Measurements from ENCODE around the gene CTDNEP1.

Gene CTDNEP1

DNA sequence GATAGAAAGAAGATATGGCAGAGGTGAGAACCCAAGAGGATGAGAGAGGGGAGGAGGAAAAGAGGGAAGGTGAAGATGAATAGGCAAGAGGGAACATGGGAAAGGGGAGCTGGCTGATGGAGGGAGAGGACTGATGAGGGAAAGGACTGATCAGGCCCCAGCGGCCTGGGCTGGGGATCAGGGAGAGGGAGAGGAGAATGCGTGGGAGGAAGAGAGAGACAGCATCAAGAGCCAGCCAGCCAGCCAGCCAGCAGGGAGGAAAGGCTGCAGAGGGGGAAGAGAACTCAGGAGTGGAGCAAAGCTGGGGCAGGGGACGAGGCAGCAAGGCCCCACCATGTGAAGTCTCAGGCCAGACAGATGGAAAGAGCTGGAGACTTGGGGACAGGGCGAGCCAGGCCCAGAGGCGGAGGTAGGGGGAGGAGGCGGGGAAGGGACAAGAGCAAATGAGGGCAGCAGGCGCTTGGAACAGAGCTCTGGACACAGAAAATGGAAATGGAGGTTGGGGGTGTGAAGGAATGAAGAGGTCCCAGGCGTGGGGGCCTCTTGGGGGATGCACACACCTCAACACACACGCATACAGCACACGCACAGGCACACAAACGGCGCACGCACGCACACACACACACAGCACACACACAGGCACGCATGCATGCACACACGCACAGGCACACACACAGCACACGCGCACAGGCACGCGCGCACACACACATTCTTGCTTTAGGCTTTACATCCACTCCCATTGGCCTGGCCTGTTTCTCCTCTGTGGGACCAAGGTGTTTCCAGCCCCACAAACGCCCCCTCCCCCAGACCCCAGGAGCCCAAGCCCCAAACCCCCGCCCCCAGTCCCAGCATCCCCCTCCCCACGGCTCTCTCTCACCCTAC, 44.2 kb downstream of the CTDNEP1 start:
- no peak for DNase-seq (ENCODE audit: extremely low spot score)
- POLR2A ChIA-PET = no interaction called here
- TF ChIP-seq, protein P1, sequence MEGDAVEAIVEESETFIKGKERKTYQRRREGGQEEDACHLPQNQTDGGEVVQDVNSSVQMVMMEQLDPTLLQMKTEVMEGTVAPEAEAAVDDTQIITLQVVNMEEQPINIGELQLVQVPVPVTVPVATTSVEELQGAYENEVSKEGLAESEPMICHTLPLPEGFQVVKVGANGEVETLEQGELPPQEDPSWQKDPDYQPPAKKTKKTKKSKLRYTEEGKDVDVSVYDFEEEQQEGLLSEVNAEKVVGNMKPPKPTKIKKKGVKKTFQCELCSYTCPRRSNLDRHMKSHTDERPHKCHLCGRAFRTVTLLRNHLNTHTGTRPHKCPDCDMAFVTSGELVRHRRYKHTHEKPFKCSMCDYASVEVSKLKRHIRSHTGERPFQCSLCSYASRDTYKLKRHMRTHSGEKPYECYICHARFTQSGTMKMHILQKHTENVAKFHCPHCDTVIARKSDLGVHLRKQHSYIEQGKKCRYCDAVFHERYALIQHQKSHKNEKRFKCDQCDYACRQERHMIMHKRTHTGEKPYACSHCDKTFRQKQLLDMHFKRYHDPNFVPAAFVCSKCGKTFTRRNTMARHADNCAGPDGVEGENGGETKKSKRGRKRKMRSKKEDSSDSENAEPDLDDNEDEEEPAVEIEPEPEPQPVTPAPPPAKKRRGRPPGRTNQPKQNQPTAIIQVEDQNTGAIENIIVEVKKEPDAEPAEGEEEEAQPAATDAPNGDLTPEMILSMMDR (IDR thresholded peaks at IDR 0.05; ENCODE audit: control extremely low read depth, extremely low read depth, low read depth, missing control alignments) = no peak
- CTCF ChIA-PET = interaction anchor here (2.2 kb wide), 1 partner anchor 13 kb away, joined by 6 read pairs; the partner anchor contains the start of genes ACADVL and DLG4

DNA sequence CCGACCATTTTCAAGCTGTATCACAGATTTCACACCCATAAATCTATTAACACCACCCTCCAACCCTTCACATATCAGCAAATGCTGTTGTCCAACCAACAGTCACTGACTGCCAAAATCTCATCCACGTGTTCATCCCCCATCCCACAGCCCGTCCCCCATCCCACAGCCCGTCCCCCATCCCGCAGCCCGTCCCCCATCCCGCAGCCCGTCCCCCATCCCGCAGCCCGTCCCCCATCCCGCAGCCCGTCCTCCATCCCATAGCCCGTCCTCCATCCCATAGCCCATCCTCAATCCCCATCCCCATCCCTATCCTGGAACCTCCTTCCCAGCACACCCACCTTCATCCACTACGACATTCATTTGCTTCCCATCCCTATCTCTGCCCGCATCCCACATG, 46.0 kb downstream of the CTDNEP1 start:
- TF ChIP-seq, protein P1 (IDR thresholded peaks at IDR 0.05; ENCODE audit: control extremely low read depth, extremely low read depth, low read depth, missing control alignments) = no peak
- DNase-seq (ENCODE audit: extremely low spot score) = no peak
- CTCF ChIA-PET = no interaction called here
- POLR2A ChIA-PET = no interaction called here

DNA sequence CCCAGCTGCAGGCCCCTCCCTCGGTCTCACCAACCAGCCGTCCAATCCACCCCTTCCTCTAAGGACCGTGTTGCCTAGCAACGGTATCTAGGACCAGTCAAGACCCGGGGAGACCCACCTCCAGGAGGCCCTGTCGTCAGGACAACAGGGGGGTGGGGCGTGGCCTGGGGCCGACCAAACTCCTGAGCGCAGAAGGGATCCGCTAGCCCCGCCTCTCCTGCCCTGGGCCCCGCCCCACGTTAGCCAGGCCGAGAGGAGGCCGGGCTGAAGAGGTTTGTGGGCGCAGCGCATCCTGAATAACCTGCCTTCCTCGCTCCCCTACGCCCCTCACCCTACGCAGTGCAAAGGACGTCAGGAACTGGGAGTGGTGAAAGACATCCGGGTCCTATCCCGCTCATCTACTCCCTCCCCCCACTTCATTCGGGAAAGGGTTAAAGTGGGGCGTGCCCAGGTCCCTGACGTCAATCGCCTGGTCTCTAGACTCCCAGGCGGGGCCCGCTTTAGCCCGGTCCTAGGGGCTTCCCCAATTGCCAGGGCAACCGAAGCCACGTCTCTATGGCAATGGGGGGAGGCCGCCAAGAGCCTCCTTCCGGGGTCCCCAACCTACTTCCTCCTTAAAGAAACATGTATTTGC, 46.6 kb downstream of the CTDNEP1 start:
- peak; percentile 96 for DNase-seq (ENCODE audit: extremely low spot score)
- ChIA-PET CTCF (no interaction called here), POLR2A (no interaction called here)
- TF ChIP-seq, protein P1 (IDR thresholded peaks at IDR 0.05; ENCODE audit: control extremely low read depth, extremely low read depth, low read depth, missing control alignments) = no peak

DNA sequence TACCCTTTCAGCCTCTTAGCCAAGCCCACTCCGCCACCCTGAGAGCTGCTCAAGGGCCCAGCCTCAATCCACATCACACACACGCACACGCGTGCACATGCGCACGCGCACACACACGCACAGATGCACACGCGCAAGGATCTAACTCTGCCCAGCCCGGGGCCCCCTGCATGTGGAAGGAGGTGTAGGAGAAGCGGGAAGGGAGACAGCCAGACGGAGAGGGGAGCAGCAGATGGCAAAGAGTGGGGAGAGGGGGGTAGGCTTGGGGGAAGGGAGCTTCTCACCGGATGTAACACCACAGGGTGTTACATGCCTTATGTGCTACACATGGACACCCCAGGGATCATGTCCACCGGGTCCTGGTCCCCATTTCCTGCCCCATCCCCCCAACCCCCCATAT, 47.2 kb downstream of the CTDNEP1 start:
- CTCF ChIA-PET = no interaction called here
- POLR2A ChIA-PET = no interaction called here
- no peak for DNase-seq (ENCODE audit: extremely low spot score)
- TF ChIP-seq, protein P1 (IDR thresholded peaks at IDR 0.05; ENCODE audit: control extremely low read depth, extremely low read depth, low read depth, missing control alignments) = no peak

DNA sequence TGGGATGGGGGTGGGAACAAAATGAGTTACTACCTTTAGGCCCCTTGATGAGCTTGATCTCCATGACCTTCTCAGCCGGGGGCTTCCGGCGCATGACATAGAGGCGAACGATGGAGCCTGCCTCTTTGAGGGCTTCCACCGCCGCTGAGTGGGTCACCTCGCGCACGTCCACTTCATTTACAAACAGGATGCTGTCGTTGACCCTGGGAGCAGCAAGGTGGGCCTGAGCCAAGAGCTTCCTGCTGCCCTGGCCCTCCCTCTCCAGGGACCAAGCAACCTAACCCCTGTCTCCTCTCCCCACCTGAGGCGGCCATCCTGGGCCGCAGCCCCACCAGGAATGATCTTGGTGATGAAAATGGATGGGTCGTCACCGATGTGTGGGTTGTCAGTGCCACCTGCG, 48.1 kb downstream of the CTDNEP1 start:
- CTCF ChIA-PET = no interaction called here
- POLR2A ChIA-PET = no interaction called here
- no peak for DNase-seq (ENCODE audit: extremely low spot score)
- TF ChIP-seq, protein P1 (IDR thresholded peaks at IDR 0.05; ENCODE audit: control extremely low read depth, extremely low read depth, low read depth, missing control alignments) = no peak

DNA sequence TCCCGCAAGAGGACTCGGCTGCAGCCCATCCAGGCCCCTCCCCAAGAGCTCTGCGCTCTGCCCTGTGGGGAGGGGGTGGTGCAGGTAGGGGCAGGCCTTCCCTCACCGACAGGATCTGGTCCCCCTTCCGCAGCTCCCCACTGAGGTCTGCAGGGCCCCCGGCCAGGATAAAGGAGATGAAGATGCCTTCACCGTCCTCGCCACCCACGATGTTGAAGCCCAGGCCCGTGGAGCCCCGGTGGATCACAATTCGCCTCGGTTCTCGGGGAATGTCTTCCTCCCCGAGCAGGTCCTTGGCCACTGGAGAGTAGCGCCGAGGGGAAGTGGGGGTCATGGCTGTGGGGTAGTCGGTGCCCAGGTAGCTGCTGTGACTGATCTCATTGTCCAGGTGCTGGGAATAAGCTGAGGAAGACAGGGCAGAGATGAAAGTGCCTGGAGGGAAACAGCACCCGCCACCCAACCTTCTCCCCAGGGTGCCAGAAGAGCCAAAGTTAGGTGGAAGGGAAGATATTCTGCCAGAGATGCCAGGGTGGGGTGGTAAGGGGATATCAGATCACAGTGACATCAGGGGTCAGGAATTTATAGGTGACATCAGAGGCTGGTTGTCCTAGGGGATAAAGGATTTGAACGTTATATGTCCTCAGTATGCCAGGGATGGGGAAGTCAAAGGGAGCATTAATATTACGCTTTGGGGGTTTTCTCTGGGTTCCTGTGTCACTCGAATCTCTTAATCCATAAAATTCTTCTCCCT, 54.7 kb downstream of the CTDNEP1 start:
- ChIA-PET CTCF (interaction anchor here (0.9 to 2.5 kb wide), 2 partner anchors 9 to 20 kb away, joined by 3 to 9 read pairs; no protein-coding TSS in a partner anchor), POLR2A (no interaction called here)
- DNase-seq (ENCODE audit: extremely low spot score) = no peak
- TF ChIP-seq, protein P1 (IDR thresholded peaks at IDR 0.05; ENCODE audit: control extremely low read depth, extremely low read depth, low read depth, missing control alignments) = no peak
